Colonic mucosa (tissue), 4 donors: ENCODE measurements around the gene PRKCH. TPM values are rescaled to one million over a fixed set of nuclear protein-coding genes. Genes with fewer than 3 reads are reported as not detected.

Source experiments
- DNase-seq: peaks from one replicate; pipeline ENCODE4 v3.0.0-alpha.2; 2020
- H3K27ac ChIP-seq: fragments of 200-600 bp; one replicate; pipeline ENCODE4 v1.8.0; 2021
- H3K27me3 ChIP-seq: fragments of 200-600 bp; one replicate; pipeline ENCODE4 v1.8.0; 2021
- H3K36me3 ChIP-seq: fragments of 200-600 bp; one replicate; pipeline ENCODE4 v1.8.0; 2021
- H3K4me1 ChIP-seq: fragments of 200-600 bp; one replicate; pipeline ENCODE4 v1.8.0; 2021; ENCODE audit warnings: mild to moderate bottlenecking
- H3K4me3 ChIP-seq: fragments of 200-600 bp; one replicate; pipeline ENCODE4 v1.8.0; 2021
- H3K9ac ChIP-seq, 2 donors: one replicate each; pipeline ENCODE4 v1.7.0; 2013; ENCODE audit warnings: control low read depth in 2 of 2, low read depth in 2 of 2, low read length in 2 of 2
- H3K9me3 ChIP-seq: fragments of 200-600 bp; one replicate; pipeline ENCODE4 v1.8.0; 2021
- CTCF ChIP-seq: fragments of 200-600 bp; IDR thresholded peaks from one replicate; pipeline ENCODE4 v1.8.0; 2022; ENCODE audit warnings: antibody characterized with exemption, mild to moderate bottlenecking
- intact Hi-C: fragments of 100-400 bp; cut with DNase I; formaldehyde crosslinking; loops from one replicate; pipeline ENCODE4 v1.14.1; 2022
- total RNA-seq, 2 donors: library from RNA; stranded (reverse); fragmentation: NEBNext Ultra II Directional in 1 of 2; extraction: Animal tissue kit (Norgen Biotek cat#: 25700) in 1 of 2; gene quantifications; one replicate each; pipeline ENCODE4 v1.2.1, GENCODE V29; 2021
- donor health status: healthy.
- donor health status: DM: no; HTN: no; CAD: no.
- donor health status: DM: no; HTN: no; CAD: no.

PRKCH gene
- total RNA-seq, 2 donors from 2014 or later = 11.4 to 11.5 TPM

- Histone ChIP-seq H3K27ac (no peak overlapping the region), H3K4me1 (no peaks in the 10 kb centered on the region)
Observed at GRCh38 chr14:61468063-61468825, 146.9 kb downstream of the PRKCH start.

GRCh38 chr14:61469781-61470180 is 148.4 kb downstream of the PRKCH start:
- DNase-seq = peak; percentile 15
- Histone ChIP-seq H3K9me3 (no peaks in the 10 kb centered on the region), H3K4me1 (no peaks in the 10 kb centered on the region), H3K27me3 (no peaks in the 10 kb centered on the region), H3K36me3 (no peaks in the 10 kb centered on the region), H3K4me3 (no peak overlapping the region), H3K9ac (no peak overlapping the region), H3K27ac (no peak overlapping the region)
- no peak for TF ChIP-seq CTCF
- intact Hi-C loops = no loop called here

More at GRCh38 chr14:61468063-61468825, 146.9 kb downstream of the PRKCH start:
- H3K9ac ChIP-seq = no peak overlapping the region
- no peaks in the 10 kb centered on the region for H3K9me3 ChIP-seq
- no peaks in the 10 kb centered on the region for H3K36me3 ChIP-seq
- H3K4me3 ChIP-seq = no peak overlapping the region
- peak; percentile 11 for DNase-seq
- no peaks in the 10 kb centered on the region for H3K27me3 ChIP-seq
- intact Hi-C loops = no loop called here
- no peak for TF ChIP-seq CTCF

GRCh38 chr14:61470261-61470960 is 149.0 kb downstream of the PRKCH start:
- Histone ChIP-seq H3K27ac (peak overlapping the region; percentile 38), H3K9ac (no peak overlapping the region), H3K36me3 (no peaks in the 10 kb centered on the region), H3K4me1 (no peaks in the 10 kb centered on the region), H3K4me3 (no peak overlapping the region), H3K27me3 (no peaks in the 10 kb centered on the region), H3K9me3 (no peaks in the 10 kb centered on the region)
- intact Hi-C loops = no loop called here
- TF ChIP-seq CTCF = no peak
- peak; percentile 17 for DNase-seq

DNA sequence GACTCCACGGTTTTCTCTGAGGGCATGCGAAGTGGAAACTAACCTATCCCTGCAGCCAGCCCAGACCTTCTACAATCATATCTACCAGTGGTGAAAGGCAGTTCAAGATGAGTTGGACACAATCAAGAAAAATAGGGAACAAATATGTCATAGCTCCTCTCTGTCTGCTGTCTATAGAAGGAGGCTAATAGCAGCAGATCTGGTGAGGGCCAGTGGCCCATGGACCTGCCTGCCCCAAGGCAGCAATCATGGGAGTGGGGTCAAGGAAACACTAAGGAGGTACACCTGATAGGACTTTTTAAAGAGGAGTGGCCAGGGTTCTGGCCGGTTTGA is 149.5 kb downstream of the PRKCH start:
- Histone ChIP-seq H3K27me3 (no peaks in the 10 kb centered on the region), H3K4me1 (no peaks in the 10 kb centered on the region), H3K4me3 (no peak overlapping the region), H3K36me3 (no peaks in the 10 kb centered on the region), H3K9ac (peak overlapping the region in 1 of 2 donors; percentile 48), H3K9me3 (no peaks in the 10 kb centered on the region), H3K27ac (peak overlapping the region; percentile 38)
- no peak for TF ChIP-seq CTCF
- intact Hi-C loops = no loop called here
- peak; percentile 12 for DNase-seq

- Histone ChIP-seq H3K4me1 (no peaks in the 10 kb centered on the region), H3K27me3 (no peaks in the 10 kb centered on the region), H3K4me3 (no peak overlapping the region), H3K9ac (peak overlapping the region in 1 of 2 donors; percentile 48), H3K9me3 (no peaks in the 10 kb centered on the region), H3K27ac (peak overlapping the region; percentile 38), H3K36me3 (no peaks in the 10 kb centered on the region)
- DNase-seq = peak; percentile 17
- TF ChIP-seq CTCF = no peak
- intact Hi-C loops = no loop called here
Observed at GRCh38 chr14:61471297-61472005, 150.1 kb downstream of the PRKCH start.
